Measurements from ENCODE around the gene HNMT.

Gene HNMT

DNA sequence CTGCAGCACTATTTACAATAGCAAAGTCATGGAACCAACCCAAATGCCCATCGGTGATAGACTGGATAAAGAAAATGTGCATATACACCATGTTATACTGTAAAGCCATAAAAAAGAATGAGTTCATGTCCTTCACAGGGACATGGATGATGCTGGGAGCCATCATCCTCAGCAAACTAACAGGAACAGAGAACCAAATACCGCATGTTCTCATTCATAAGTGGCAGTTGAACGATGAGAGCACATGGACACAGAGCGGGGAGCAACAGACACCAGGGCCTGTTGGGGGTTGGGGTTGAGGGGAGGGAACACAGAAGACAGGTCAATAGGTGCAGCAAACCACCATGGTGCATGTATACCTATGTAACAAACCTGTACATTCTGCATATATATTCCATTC lies 33.5 kb downstream of the HNMT start:
- no peak overlapping the region for H3K4me3 ChIP-seq
- no peak for DNase-seq (ENCODE audit: low spot score)
- TF ChIP-seq CTCF (IDR thresholded peaks at IDR 0.05): no peak
- H3K27ac ChIP-seq: no peak overlapping the region

- no peak for TF ChIP-seq CTCF (IDR thresholded peaks at IDR 0.05)
- no peak overlapping the region for H3K4me3 ChIP-seq
- H3K27ac ChIP-seq: no peak overlapping the region
- no peak for DNase-seq (ENCODE audit: low spot score)
These were observed 34.2 kb downstream of the HNMT start for GRCh38 chr2:137998503-137998902.

DNA sequence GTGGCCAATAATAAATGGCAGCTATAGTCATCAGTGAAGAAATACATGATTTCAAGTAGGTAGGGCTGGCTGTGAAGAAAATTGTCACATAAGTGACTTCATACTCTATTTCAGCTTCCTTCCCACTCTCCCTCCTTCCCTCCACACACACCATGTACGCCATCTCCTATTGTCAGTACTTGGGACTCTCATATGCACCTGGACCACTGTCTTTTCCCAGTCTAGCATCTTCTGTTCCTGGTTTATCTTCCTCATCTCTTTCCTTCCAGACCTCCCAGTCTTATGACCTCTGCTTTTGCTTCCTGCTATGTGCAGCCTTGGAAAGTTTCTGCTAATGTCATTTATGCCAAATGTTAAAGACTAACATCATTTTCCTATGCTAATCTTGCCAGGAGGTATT lies 35.0 kb downstream of the HNMT start:
- TF ChIP-seq CTCF (IDR thresholded peaks at IDR 0.05): no peak
- Histone ChIP-seq H3K4me3 (no peak overlapping the region), H3K27ac (no peak overlapping the region)
- no peak for DNase-seq (ENCODE audit: low spot score)

- no peak overlapping the region for H3K4me3 ChIP-seq
- H3K27ac ChIP-seq: no peak overlapping the region
- no peak for TF ChIP-seq CTCF (IDR thresholded peaks at IDR 0.05)
- no peak for DNase-seq (ENCODE audit: low spot score)
These were observed 35.7 kb downstream of the HNMT start for GRCh38 chr2:138000009-138000408.

- H3K27ac ChIP-seq: no peak overlapping the region
- no peak for DNase-seq (ENCODE audit: low spot score)
- no peak overlapping the region for H3K4me3 ChIP-seq
- no peak for TF ChIP-seq CTCF (IDR thresholded peaks at IDR 0.05)
These were observed 36.5 kb downstream of the HNMT start for GRCh38 chr2:138000796-138001195.

GRCh38 chr2:138003411-138003810 lies 39.1 kb downstream of the HNMT start:
- no peak overlapping the region for H3K27ac ChIP-seq
- TF ChIP-seq CTCF (IDR thresholded peaks at IDR 0.05): no peak
- no peak for DNase-seq (ENCODE audit: low spot score)
- H3K4me3 ChIP-seq: no peak overlapping the region

- DNase-seq (ENCODE audit: low spot score): no peak
- no peak overlapping the region for H3K27ac ChIP-seq
- no peak overlapping the region for H3K4me3 ChIP-seq
- TF ChIP-seq CTCF (IDR thresholded peaks at IDR 0.05): no peak
These were observed 43.2 kb downstream of the HNMT start for GRCh38 chr2:138007431-138007830.

Data from coronary artery (tissue), 2 donors.